T-helper 9 cell (primary cell): Measurements from ENCODE around the gene HNRNPA1.
"Not testable (repeated sequence)": the region's sequence is repeated elsewhere in the genome, so short reads cannot be mapped to it uniquely, and the experiment has no call there.

Experiments
- DNase-seq: peaks from one replicate; pipeline ENCODE4 v3.0.0-alpha.2; 2020

The HNRNPA1 gene

DNA sequence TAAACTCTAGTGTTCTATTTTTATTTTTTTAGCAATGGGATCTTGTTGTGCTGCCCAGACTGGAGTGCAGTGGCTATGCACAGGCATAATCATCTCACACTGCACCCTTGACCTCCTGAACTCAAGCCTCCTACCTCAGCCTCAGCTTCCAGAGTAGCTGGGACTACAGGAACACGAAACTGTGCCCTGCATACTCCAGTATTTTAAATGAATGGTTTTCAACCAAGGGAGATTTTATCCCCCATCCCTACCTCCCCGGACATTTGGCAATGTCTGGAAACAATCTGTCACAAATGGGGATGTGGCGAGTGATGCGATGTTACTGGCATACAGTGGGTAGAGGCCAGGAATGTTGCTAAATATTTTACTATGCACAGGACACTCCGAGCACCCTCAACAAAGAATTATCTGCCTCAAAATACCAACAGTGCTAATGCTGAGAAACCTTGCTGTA is 2.7 kb upstream of the HNRNPA1 start:
- no peak for DNase-seq

DNA sequence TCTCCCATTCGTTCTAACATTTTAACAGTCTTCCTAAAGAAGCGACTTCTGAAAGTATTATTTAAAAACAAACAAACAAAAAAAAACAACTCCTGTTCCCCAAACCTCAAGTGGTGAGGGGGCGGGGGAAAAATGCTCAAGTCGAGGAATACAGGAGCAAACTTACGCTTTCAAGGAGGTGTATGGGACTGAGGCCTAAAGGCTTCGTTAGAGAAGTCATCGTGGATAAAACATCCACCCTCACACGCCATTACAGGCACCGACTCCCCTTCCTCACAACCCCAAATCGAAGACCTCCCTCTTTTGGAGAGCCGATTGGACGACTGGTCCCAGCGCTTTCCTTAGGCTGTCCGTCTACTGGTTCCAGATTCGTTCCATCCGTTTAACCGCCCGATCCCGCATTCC is 1.3 kb upstream of the HNRNPA1 start:
- no peak for DNase-seq

DNA sequence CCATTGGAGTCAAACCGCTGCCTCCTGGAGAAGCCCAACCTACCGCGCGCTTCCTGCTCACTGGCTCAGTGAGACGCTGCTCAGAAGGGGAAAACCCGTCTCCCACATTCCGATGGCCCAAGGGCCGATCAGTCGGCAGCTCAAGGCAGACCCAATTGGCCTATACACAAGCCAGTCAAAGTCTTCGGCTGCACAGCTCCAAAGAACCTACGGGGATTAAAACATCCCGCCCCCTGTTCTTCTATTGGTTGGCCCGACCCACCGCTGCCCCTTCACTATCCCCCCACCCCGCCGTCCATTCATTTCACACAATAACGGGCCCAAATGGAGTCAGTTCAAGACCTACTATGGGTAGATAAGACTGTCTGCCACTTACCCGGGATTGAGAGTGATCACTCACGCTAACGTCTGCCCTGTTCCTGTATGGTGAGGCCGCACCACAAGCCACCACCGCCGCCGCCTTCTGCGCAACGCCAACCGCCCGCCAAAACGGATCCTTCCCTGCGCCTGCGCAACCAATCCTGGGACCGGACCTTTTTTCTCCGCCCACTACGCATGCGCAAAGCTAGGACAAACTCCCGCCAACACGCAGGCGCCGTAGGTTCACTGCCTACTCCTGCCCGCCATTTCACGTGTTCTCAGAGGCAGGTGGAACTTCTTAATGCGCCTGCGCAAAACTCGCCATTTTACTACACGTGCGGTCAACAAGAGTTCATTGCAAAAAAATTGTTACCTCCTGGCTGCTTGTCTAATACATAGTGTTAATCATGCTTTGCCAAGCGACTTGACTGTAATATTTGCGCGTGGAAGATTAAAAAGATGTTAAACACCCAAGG is 676 bp upstream of the HNRNPA1 start, which contains the start of gene CBX5:
TSS of gene CBX5 (minus strand) at position 491 of the 836 bp plus-strand sequence. CDS start 22,472 bp downstream, outside the sequence.
- DNase-seq, result peak; percentile 99

DNA sequence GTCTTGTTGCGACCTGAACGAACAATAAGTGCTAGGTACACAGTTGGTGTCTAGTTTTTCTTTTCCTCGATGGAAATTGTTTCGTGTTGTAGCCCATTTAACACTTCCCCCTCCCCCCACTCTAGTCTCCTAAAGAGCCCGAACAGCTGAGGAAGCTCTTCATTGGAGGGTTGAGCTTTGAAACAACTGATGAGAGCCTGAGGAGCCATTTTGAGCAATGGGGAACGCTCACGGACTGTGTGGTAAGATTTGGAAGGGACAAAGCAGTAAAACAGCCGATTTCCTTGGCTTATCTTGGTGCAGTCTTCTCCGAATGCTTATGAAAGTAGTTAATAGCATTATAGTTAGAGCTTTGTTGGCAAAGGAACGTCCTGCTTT is 724 bp downstream of the HNRNPA1 start:
- not testable (repeated sequence) for DNase-seq

DNA sequence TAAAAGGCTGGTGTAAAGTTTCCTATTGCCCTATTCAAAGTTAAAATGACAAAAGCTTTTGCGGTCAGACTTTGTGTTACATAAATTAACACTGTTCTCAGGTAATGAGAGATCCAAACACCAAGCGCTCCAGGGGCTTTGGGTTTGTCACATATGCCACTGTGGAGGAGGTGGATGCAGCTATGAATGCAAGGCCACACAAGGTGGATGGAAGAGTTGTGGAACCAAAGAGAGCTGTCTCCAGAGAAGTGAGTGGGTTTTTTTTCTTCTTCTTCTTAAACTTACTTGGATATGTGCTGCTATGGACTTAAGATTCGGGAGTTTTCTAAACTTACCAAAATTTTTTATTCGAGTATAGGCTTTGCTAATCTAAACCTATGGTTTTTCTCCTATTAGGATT is 1.2 kb downstream of the HNRNPA1 start:
- DNase-seq, result not testable (repeated sequence)

DNA sequence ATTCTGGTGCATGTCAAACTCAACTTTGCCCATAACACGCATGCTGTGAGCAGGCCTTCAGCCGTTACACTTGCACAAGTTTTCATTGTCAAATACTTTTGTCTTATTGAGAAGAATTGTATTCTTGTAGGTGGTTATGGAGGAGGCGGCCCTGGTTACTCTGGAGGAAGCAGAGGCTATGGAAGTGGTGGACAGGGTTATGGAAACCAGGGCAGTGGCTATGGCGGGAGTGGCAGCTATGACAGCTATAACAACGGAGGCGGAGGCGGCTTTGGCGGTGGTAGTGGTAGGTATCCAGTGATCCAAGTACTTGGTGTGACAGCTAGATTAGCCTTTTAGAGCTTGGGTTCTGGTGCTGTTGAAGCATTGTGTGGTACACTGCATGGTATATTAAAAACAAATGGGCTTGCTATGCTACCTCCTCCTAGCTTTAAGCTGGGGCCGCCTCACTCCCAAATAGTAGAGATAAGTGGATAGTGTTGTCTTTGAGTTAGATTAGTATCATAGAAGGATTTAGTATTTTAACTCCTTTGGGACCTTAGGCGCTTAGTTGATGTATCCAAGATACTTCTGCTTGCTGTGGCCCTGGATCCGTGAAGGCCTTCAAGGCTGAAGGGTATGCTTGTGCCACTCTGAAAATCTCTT is 2.5 kb downstream of the HNRNPA1 start:
- DNase-seq, result no peak

DNA sequence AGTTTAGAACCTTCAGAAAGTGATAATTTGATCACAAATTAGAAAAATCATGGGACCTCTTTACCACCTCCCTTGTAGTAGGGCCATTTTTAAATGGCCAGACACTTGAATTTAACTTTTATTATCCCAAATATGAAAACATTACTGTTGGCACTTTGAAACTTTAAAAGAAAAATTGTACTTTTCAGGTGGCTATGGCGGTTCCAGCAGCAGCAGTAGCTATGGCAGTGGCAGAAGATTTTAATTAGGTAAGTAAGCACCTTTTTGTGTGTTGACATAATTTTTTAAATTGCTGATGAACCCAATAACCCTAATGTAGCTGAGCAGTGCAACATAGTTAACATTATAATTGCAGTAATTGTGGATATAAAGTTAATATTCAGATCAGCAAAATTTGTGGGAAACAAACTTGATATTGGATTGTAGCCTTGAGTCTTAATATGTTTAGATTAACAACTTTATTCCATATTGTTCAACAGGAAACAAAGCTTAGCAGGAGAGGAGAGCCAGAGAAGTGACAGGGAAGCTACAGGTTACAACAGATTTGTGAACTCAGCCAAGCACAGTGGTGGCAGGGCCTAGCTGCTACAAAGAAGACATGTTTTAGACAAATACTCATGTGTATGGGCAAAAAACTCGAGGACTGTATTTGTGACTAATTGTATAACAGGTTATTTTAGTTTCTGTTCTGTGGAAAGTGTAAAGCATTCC is 3.7 kb downstream of the HNRNPA1 start:
- DNase-seq, result not testable (repeated sequence)

DNA sequence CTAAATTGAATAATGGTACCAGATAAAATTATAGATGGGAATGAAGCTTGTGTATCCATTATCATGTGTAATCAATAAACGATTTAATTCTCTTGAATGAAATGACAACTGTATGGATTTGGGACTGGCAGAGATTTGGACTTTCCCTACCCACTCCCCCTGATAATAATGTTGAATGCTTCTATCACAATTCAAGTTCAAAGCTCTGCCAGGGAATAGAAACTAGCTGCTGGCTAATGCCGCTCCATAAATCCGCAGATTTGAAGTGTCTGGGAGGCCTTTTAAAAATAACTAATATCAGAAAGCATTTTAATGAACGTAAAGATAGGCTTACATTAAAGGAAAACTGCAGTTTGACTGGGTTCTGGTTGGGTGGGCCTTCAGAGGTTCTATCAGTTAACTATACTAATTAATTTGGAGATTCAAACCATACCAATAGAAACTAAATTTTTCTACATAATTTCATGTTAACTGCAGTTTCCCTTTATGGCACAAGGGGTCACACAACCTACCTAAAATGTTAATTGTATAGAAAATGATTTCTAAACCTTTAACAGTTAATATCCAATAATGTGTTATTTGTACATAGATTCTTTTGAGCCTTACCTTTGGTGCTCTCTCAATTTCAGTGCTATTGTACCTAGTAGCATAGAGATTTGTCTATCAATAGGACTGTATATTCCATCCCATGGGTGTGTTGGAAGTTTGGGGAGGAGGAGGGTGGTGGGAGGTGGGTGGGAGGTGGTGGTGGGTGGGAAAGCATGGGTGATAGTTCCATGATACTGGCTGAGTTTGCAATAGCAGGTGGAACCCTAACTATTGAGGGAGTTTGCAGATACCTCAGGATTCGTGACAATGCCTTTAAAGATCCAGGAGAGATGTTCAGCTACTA is 4.9 kb downstream of the HNRNPA1 start:
- no peak for DNase-seq

DNA sequence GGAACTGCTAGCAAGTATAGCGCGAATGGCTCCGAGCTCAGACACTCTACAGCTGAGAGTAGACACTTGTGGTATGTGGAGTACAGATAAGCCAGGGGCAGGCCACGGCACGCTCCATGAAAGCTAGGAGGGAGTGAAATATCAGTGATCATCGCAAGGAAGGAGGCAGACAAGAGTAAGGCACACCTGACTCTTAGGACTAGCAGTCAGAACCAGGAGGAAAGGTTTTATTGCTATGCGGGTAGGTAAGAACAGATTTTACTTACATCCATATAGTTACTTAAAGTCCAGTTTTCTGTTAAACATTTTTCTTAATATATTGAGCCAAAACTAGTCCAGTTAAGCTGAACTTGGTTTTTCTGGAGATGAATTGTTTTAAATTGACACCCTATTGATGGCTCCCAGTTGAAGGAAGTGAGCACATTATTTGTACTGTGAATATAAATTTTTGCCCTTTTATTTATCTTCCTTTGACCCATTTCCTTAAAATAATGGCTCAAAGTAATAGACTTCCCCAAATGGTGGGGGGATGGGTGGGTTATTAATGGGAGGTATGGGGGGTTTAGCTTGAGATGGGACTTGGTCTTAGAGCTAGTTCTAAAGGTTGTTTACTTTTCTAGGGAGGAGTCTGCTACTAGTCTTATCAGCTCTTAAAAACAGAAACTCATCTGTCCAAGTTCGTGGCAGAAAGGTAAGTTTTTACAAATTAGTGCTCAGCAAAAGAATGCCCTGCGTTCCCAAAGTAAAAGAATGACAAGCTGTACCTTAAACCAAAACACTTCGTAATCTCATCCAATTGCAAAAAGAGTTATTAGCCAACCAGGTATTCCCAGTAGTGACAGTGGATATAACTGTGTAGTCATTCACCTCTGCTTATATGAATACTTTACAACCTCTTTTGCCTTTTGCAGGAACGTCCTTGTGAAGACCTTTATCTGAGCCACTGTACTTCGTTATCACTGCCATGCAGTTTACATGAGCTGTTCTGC is 5.8 kb downstream of the HNRNPA1 start:
- DNase-seq, result no peak

DNA sequence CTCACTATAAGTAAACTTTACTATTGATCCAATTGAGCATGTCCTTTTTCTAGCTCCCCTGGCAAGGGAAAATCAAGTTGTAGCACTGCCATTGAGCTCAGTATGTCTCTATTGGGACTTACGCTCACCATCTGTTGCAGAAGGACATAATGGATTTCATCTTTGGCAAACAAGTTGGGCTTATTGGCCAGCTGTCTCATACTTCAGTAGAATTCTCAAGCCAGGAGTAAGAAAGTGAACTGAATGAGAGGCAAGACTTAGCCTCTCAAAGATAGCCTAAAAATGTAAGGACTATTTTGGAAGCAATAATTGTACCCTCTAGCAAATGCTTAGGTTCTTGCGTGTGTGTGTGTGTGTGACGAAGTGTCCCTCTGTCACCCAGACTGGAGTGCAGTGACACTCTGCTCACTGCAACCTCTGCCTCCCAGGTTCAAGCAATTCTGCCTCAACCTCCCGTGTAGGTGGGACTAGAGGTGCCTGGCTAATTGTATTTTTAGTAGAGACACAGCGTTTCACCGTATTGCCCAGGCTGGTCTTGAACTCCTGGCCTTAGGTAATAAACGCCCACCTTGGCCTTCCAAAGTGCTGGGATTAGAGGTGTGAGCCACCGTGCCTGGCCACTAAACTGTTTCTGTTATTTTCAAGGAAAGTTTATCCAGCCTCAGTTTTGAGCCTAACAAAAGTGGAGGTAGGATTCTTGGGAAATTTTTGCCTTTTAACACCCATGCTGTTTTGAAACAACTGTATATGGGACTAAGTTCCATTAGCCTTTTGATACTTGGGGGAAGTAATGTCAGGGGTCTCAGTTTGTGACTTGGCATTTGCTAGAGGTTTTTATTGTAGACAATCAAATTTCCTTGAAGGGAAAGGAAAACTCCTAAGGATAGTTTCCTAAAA is 7.0 kb downstream of the HNRNPA1 start:
- DNase-seq, result no peak

DNA sequence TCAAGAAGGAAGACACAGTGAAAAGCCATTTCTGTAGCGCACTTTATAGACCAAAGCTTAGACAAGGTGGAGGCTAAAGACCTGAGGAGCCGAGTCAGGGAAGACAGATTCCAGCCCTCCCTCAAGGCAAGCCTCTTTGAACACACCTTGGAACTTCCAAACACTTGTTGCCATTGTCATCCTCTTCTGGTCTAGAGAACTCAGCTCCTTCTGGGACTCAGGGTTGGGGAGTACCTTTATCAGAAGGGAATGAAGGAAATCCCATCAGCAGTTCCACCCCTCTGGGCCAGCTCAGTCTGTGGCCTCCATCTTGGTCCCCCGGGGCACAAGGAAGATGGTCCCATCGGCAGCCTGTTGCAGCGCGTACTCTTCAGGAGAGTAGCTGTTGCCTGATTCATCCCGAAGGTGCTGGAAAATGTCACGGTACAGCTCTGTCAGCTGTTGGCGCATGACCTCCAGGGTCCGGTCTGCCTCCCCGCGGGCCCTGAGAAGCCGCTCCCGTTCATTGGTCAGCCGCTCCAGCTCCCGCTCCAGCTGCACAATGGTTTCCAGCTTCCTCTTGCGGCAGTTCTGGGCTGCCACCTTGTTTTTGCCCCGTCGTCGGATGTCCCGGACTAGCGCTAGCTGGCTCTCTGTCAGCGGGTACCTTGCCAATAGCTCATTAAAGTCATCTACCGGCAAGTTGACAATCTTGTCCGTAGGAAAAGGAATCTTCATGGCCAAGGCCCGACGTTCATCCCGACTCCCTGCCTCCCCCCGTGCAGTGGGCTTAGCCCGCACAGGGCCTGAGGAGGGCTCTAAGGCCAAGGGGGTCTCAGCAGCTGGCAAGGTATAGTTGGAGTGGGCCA is 11.8 kb downstream of the HNRNPA1 start:
- DNase-seq, result no peak

DNA sequence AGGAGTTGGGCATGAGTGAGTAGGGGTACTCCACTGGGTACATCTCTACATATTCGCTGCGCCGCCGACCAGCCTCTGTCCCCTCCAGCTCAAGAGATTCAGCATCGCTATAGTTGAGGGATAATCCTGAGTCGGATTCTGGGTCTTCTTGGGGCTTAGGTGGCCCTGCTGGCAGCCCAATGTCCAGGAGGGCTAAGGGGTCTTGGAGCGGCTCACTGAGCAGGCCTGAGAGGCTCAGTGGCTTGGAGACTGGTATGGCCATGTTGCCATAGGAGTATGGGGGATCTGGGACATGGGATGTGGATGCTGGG is 12.4 kb downstream of the HNRNPA1 start:
- no peak for DNase-seq

DNA sequence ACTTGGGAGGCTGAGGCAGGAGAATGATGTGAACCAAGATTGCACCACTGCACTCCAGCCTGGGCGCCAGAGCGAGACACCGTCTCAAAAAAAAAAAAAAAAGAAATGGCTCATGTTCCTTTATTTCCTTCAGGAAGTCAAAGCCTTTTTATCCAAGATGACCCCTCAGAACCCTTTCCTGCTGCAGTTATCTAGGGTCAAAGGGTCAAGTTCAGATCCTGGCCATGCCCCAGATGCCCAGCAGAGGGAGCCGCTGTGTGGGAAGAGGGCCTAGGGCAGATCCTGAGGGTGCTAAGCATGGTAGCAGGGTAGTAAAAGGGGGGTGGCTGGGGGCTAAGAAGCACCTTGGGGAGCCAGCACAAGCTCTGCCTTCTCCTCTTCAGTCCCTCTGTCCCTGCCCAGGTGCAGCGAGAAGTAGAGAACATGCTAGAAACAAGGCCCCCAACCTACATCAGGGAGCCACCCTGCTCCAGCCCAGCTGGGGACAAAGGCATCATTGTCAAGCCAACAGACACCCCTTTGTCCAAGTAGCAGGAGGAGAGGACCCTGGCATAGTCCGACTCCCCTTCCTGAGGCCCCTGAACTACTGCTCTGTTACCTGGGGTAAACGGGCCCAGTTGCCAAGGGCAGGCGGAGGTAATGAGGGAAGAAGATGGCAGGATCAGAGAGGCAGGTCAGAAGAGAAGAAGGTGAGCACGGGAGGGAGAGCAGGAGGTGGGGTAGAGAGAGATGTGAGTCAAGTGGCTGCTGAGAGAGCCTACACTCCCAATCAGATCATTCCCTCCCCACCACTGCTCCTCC is 13.8 kb downstream of the HNRNPA1 start:
- peak; percentile 41 for DNase-seq

DNA sequence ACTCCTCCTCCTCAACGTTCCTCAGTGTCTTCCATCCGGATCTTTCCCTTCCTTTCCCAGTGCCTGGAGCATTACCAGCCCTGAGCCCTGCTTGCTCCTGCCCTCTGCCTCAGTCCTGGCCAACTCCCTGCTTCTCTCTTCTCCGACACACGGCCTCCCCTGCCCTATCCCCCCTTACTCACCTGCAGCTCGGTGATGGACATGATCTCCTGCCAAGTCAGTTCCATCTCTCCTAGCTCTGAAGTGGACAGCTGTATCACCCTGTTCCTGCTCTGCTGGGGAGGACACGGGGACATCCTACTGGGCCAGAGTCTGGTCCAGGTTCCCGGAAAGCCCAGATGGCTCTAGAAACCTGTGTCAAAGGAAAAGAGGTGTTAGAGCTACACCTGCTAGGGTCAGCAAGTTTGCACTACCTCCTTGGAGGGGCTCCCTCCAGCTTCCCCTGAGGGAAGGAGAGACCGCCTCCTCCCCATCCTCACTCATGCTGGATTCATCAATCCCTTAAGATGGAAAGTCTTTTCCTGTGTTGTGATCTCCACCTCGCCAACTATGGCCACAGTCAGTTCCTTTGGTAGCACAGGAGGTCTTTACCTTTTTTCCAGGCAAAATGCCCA is 14.5 kb downstream of the HNRNPA1 start:
- no peak for DNase-seq

DNA sequence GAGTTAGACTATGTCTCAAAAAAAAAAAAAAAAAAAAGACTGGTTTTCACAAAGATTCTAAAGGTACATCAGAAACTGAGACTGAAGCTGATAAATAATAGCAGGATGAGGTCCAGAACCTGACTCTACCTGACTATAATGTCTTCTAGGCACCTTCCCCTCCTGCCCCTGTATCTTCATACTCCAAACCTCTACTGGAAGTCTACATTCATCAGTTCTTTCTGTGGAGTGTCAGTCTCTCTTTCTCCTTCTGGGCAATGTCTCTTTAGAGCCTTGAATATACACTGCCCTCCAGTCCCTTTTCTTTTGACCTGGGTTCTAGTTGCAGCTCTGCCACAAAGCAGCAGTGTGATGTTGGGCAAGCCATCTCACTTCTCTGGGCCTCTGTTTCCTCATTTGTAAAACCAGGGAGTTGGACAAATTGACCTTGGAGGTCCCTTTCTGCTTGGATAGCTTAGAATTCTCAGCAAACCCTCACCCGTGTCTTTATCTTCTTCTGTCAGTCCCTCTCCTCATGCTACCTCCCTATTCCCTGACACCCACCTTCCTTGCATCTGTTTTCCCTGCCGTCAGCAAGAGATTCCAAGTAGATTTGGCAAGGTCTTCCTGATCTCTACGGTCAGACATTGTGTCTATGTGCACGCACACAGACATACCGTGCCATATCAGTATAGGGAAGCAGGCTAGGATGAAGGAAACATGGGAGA is 16.0 kb downstream of the HNRNPA1 start:
- no peak for DNase-seq

DNA sequence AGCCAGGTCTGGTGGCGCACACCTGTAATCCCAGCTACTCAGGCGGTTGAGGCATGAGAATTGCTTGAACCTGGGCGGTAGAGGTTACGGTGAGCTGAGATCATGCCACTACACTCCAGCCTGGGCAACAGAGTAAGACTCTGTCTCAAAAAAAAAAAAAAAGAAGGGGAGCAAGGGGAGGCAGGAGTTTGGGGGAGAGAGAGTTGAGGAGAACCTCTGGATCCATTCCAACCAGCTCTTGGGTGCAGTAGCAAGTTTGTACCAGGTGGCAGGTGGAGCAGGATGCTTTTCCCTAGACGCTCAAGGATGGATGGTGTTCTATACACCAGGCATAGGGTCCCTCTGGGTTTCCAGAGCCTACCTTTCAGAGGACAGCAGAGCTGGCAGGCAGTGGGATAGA is 18.4 kb downstream of the HNRNPA1 start:
- no peak for DNase-seq

DNA sequence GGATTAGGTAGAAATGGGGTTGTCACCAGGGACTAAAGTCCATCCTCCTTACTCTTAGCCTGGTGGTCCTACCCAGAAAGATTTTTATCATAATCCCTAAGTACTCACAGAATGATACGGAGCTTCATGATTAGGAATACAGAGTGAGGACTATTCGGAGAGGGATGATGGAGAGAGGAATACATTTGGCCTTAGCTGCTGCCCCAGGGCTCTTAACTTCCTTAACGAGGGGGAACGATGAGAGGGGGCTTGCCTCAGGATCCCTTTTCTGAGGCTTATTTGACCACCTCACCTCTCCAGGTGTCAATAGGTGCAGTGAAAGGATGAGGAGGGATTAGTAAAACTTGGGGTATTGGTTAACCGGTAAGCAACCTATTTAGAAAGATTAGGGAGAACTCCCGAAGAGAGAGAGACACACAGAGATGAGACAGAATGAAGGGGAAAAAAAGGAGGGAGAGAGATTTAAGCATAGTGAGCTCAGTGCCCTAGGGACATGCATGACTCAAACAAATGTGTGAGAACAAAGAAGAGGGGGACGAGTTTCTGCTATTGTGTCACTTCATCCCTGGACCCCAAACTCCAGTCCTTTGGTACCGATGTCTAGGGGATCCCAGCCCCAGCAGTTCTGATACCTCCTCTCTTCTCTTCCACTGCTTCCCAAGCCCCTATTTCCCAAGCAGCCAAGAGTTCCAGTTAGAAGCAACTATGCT is 19.1 kb downstream of the HNRNPA1 start:
- no peak for DNase-seq
